Activated effector memory CD4-positive, alpha-beta T cell treated with anti-CD3 and anti-CD28 coated beads, Interleukin-2, amount 50 U/mL, for 16 hours (primary cell): ENCODE measurements around the gene PVALEF.
"Not testable (repeated sequence)": the region's sequence is repeated elsewhere in the genome, so short reads cannot be mapped to it uniquely, and the experiment has no call there.

Experiments
- DNase-seq: peaks from one replicate; pipeline ENCODE4 v3.0.0-alpha.2; 2020

PVALEF gene

GRCh38 chr17:81222620-81222905 is 57.3 kb downstream of the PVALEF start:
- no peak for DNase-seq

GRCh38 chr17:81222906-81223761 is 57.8 kb downstream of the PVALEF start, which contains the start of gene CEP131:
CEP131 (minus strand) TSS chr17:81222965; CDS start chr17:81220056, 2,909 bp downstream.
- peak; percentile 100 for DNase-seq

GRCh38 chr17:81223762-81224130 is 58.4 kb downstream of the PVALEF start:
- no peak for DNase-seq

- not testable (repeated sequence) for DNase-seq
These were observed 62.3 kb downstream of the PVALEF start for GRCh38 chr17:81227630-81228029.

GRCh38 chr17:81228420-81228819 is 63.1 kb downstream of the PVALEF start:
- DNase-seq = no peak

GRCh38 chr17:81228834-81229665 is 63.7 kb downstream of the PVALEF start:
- no peak for DNase-seq

- no peak for DNase-seq
These were observed 64.3 kb downstream of the PVALEF start for GRCh38 chr17:81229666-81229920.

- no peak for DNase-seq
These were observed 64.9 kb downstream of the PVALEF start for GRCh38 chr17:81230043-81230820.

- no peak for DNase-seq
These were observed 65.9 kb downstream of the PVALEF start for GRCh38 chr17:81231121-81231645.

GRCh38 chr17:81231766-81232581 is 66.7 kb downstream of the PVALEF start:
- no peak for DNase-seq
